Measurements from ENCODE around the gene CCER1. TPM values are rescaled to one million over a fixed set of nuclear protein-coding genes. Genes with fewer than 3 reads are reported as not detected.

The CCER1 gene
- total RNA-seq, 1 donor from 2014 or later: not detected

- no peak overlapping the region for H3K4me3 Mint-ChIP-seq
- Histone ChIP-seq H3K9ac (no peak overlapping the region), H3K9me3 (ENCODE audit: low read depth) (no peaks in the 10 kb centered on the region), H3F3A (ENCODE audit: low read depth) (no peaks in the 10 kb centered on the region), H3K79me2 (ENCODE audit: low read depth) (no peaks in the 10 kb centered on the region), H3K4me3 (no peak overlapping the region), H3K27ac (no peak overlapping the region), H3K4me1 (no peaks in the 10 kb centered on the region), H3K4me2 (no peak overlapping the region), H3K27me3 (no peaks in the 10 kb centered on the region), H3K36me3 (no peaks in the 10 kb centered on the region), H2AFZ (replicated peaks) (no peak overlapping the region), H4K20me1 (ENCODE audit: low read depth) (no peaks in the 10 kb centered on the region)
- peak; percentile 1 for DNase-seq (ENCODE audit: low spot score)
- H3K9me3 Mint-ChIP-seq: no peaks in the 10 kb centered on the region
- no peaks in the 10 kb centered on the region for H3K36me3 Mint-ChIP-seq
- H3K27me3 Mint-ChIP-seq (ENCODE audit: insufficient read depth, low read depth): peaks cover 2% of the 10 kb centered on the region
- TF ChIP-seq, protein P1, sequence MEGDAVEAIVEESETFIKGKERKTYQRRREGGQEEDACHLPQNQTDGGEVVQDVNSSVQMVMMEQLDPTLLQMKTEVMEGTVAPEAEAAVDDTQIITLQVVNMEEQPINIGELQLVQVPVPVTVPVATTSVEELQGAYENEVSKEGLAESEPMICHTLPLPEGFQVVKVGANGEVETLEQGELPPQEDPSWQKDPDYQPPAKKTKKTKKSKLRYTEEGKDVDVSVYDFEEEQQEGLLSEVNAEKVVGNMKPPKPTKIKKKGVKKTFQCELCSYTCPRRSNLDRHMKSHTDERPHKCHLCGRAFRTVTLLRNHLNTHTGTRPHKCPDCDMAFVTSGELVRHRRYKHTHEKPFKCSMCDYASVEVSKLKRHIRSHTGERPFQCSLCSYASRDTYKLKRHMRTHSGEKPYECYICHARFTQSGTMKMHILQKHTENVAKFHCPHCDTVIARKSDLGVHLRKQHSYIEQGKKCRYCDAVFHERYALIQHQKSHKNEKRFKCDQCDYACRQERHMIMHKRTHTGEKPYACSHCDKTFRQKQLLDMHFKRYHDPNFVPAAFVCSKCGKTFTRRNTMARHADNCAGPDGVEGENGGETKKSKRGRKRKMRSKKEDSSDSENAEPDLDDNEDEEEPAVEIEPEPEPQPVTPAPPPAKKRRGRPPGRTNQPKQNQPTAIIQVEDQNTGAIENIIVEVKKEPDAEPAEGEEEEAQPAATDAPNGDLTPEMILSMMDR (IDR thresholded peaks at IDR 0.05): no peak
- TF ChIP-seq EZH2 (IDR thresholded peaks at IDR 0.05) (no peak), EZH2phosphoT487 (IDR thresholded peaks at IDR 0.05) (no peak)
- no peak overlapping the region for H3K27ac Mint-ChIP-seq
- peaks cover 8% of the 10 kb centered on the region for H3K4me1 Mint-ChIP-seq
Observed at GRCh38 chr12:90908465-90908864, 46.5 kb downstream of the CCER1 start.

- no peaks in the 10 kb centered on the region for H3K36me3 Mint-ChIP-seq
- H3K4me3 Mint-ChIP-seq: no peak overlapping the region
- H3K27ac ChIP-seq: no peak overlapping the region
- no peaks in the 10 kb centered on the region for H4K20me1 ChIP-seq (ENCODE audit: low read depth)
- no peaks in the 10 kb centered on the region for H3F3A ChIP-seq (ENCODE audit: low read depth)
- DNase-seq (ENCODE audit: low spot score): no peak
- H3K4me1 Mint-ChIP-seq: peaks cover 8% of the 10 kb centered on the region
- no peak overlapping the region for H2AFZ ChIP-seq (replicated peaks)
- H3K4me1 ChIP-seq: no peaks in the 10 kb centered on the region
- H3K9me3 ChIP-seq (ENCODE audit: low read depth): no peaks in the 10 kb centered on the region
- H3K27me3 ChIP-seq: no peaks in the 10 kb centered on the region
- no peak overlapping the region for H3K4me2 ChIP-seq
- no peak overlapping the region for H3K4me3 ChIP-seq
- peaks cover 2% of the 10 kb centered on the region for H3K27me3 Mint-ChIP-seq (ENCODE audit: insufficient read depth, low read depth)
- no peak overlapping the region for H3K9ac ChIP-seq
- H3K36me3 ChIP-seq: no peaks in the 10 kb centered on the region
- no peaks in the 10 kb centered on the region for H3K9me3 Mint-ChIP-seq
- TF ChIP-seq EZH2 (IDR thresholded peaks at IDR 0.05) (no peak), EZH2phosphoT487 (IDR thresholded peaks at IDR 0.05) (no peak)
- TF ChIP-seq, protein P1 (IDR thresholded peaks at IDR 0.05): no peak
- H3K79me2 ChIP-seq (ENCODE audit: low read depth): no peaks in the 10 kb centered on the region
- no peak overlapping the region for H3K27ac Mint-ChIP-seq
Observed at GRCh38 chr12:90905691-90906370, 49.1 kb downstream of the CCER1 start.

- Mint-ChIP-seq H3K36me3 (no peaks in the 10 kb centered on the region), H3K9me3 (no peaks in the 10 kb centered on the region), H3K4me1 (peaks cover 5% of the 10 kb centered on the region), H3K4me3 (no peak overlapping the region), H3K27ac (no peak overlapping the region), H3K27me3 (ENCODE audit: insufficient read depth, low read depth) (peaks cover 2% of the 10 kb centered on the region)
- Histone ChIP-seq H3K36me3 (no peaks in the 10 kb centered on the region), H3K9ac (no peak overlapping the region), H3F3A (ENCODE audit: low read depth) (no peaks in the 10 kb centered on the region), H3K27me3 (no peaks in the 10 kb centered on the region), H3K4me1 (no peaks in the 10 kb centered on the region), H3K79me2 (ENCODE audit: low read depth) (no peaks in the 10 kb centered on the region), H3K4me2 (no peak overlapping the region), H4K20me1 (ENCODE audit: low read depth) (no peaks in the 10 kb centered on the region), H2AFZ (replicated peaks) (no peak overlapping the region), H3K9me3 (ENCODE audit: low read depth) (no peaks in the 10 kb centered on the region), H3K27ac (no peak overlapping the region), H3K4me3 (no peak overlapping the region)
- TF ChIP-seq, protein P1 (IDR thresholded peaks at IDR 0.05): no peak
- TF ChIP-seq EZH2phosphoT487 (IDR thresholded peaks at IDR 0.05) (no peak), EZH2 (IDR thresholded peaks at IDR 0.05) (no peak)
- DNase-seq (ENCODE audit: low spot score): no peak
Observed at GRCh38 chr12:90902596-90902995, 52.4 kb downstream of the CCER1 start.

Other genes with a start within 250 kb of the CCER1 start
- not detected in 2 replicates for gene EPYC, start 49.8 kb upstream of the CCER1 start, total RNA-seq (ENCODE audit: low replicate concordance)
- gene KERA, start 102.8 kb upstream of the CCER1 start, total RNA-seq (ENCODE audit: low replicate concordance): not detected in 2 replicates
- 0.19 TPM in 1 of 2 replicates, not detected in the other for gene LUM, start 156.3 kb upstream of the CCER1 start, total RNA-seq (ENCODE audit: low replicate concordance)
- gene DCN, start 227.6 kb upstream of the CCER1 start, total RNA-seq (ENCODE audit: low replicate concordance): not detected in 2 replicates